ENCODE results near the gene ASPM.

DNA sequence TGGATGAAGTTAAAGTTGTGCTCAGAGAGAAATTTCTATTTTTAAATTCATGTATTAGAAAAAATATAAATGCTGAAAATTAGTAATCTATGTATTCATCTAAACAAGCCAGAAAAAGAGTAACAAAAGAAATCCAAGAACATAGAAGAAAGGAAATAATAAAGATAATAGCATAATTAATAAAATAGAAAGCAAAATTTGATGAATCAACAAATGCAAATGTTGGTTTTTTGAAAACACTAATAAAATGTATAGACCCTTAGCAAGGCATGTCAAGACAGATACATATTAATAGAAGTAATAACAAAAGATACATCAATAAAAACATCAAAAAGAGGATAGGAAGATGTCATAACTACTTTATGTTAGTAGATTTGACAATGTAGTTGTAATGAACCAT lies 97.4 kb downstream of the ASPM start:
- TF ChIP-seq ZNF263 (CRISPR knock-in tag; IDR thresholded peaks at IDR 0.05; ENCODE audit: borderline replicate concordance) (no peak), PHF20 (IDR thresholded peaks at IDR 0.05; ENCODE audit: partially characterized antibody) (no peak), ZNF431 (CRISPR knock-in tag; IDR thresholded peaks at IDR 0.05) (no peak), POLR2AphosphoS5 (IDR thresholded peaks at IDR 0.05; ENCODE audit: control insufficient read depth, insufficient read depth, low read depth, low read length) (no peak), ZNF232 (CRISPR knock-in tag; IDR thresholded peaks at IDR 0.05) (no peak), KLF13 (tag; IDR thresholded peaks at IDR 0.05; ENCODE audit: borderline replicate concordance, low read depth) (no peak)
- TF ChIP-seq, protein P1, sequence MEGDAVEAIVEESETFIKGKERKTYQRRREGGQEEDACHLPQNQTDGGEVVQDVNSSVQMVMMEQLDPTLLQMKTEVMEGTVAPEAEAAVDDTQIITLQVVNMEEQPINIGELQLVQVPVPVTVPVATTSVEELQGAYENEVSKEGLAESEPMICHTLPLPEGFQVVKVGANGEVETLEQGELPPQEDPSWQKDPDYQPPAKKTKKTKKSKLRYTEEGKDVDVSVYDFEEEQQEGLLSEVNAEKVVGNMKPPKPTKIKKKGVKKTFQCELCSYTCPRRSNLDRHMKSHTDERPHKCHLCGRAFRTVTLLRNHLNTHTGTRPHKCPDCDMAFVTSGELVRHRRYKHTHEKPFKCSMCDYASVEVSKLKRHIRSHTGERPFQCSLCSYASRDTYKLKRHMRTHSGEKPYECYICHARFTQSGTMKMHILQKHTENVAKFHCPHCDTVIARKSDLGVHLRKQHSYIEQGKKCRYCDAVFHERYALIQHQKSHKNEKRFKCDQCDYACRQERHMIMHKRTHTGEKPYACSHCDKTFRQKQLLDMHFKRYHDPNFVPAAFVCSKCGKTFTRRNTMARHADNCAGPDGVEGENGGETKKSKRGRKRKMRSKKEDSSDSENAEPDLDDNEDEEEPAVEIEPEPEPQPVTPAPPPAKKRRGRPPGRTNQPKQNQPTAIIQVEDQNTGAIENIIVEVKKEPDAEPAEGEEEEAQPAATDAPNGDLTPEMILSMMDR (IDR thresholded peaks at IDR 0.05 in 2 of 3, conservative IDR thresholded peaks at IDR 0.05 in 1 of 3; ENCODE audit: insufficient read depth in 2 of 3, low read depth in 1 of 3, low read length in 3 of 3), result no peak
- TF ChIP-seq, protein P2, sequence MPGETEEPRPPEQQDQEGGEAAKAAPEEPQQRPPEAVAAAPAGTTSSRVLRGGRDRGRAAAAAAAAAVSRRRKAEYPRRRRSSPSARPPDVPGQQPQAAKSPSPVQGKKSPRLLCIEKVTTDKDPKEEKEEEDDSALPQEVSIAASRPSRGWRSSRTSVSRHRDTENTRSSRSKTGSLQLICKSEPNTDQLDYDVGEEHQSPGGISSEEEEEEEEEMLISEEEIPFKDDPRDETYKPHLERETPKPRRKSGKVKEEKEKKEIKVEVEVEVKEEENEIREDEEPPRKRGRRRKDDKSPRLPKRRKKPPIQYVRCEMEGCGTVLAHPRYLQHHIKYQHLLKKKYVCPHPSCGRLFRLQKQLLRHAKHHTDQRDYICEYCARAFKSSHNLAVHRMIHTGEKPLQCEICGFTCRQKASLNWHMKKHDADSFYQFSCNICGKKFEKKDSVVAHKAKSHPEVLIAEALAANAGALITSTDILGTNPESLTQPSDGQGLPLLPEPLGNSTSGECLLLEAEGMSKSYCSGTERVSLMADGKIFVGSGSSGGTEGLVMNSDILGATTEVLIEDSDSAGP (CRISPR knock-in tag; IDR thresholded peaks at IDR 0.05), result no peak
- TF ChIP-seq, protein P3, sequence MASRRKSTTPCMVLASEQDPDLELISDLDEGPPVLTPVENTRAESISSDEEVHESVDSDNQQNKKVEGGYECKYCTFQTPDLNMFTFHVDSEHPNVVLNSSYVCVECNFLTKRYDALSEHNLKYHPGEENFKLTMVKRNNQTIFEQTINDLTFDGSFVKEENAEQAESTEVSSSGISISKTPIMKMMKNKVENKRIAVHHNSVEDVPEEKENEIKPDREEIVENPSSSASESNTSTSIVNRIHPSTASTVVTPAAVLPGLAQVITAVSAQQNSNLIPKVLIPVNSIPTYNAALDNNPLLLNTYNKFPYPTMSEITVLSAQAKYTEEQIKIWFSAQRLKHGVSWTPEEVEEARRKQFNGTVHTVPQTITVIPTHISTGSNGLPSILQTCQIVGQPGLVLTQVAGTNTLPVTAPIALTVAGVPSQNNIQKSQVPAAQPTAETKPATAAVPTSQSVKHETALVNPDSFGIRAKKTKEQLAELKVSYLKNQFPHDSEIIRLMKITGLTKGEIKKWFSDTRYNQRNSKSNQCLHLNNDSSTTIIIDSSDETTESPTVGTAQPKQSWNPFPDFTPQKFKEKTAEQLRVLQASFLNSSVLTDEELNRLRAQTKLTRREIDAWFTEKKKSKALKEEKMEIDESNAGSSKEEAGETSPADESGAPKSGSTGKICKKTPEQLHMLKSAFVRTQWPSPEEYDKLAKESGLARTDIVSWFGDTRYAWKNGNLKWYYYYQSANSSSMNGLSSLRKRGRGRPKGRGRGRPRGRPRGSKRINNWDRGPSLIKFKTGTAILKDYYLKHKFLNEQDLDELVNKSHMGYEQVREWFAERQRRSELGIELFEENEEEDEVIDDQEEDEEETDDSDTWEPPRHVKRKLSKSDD (conservative IDR thresholded peaks at IDR 0.05; ENCODE audit: low read length), result no peak
- TF ChIP-seq, protein P4, sequence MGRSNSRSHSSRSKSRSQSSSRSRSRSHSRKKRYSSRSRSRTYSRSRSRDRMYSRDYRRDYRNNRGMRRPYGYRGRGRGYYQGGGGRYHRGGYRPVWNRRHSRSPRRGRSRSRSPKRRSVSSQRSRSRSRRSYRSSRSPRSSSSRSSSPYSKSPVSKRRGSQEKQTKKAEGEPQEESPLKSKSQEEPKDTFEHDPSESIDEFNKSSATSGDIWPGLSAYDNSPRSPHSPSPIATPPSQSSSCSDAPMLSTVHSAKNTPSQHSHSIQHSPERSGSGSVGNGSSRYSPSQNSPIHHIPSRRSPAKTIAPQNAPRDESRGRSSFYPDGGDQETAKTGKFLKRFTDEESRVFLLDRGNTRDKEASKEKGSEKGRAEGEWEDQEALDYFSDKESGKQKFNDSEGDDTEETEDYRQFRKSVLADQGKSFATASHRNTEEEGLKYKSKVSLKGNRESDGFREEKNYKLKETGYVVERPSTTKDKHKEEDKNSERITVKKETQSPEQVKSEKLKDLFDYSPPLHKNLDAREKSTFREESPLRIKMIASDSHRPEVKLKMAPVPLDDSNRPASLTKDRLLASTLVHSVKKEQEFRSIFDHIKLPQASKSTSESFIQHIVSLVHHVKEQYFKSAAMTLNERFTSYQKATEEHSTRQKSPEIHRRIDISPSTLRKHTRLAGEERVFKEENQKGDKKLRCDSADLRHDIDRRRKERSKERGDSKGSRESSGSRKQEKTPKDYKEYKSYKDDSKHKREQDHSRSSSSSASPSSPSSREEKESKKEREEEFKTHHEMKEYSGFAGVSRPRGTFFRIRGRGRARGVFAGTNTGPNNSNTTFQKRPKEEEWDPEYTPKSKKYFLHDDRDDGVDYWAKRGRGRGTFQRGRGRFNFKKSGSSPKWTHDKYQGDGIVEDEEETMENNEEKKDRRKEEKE (IDR thresholded peaks at IDR 0.05; ENCODE audit: borderline replicate concordance in 1 of 2, control insufficient read depth in 1 of 2, low read depth in 2 of 2, low read length in 1 of 2), result no peak
